Measurements from ENCODE around the gene CORO2B.

CORO2B gene

GRCh38 chr15:68627995-68628394 lies 49.2 kb downstream of the CORO2B start:
- DNase-seq (ENCODE audit: low read depth), result no peak

- no peak for DNase-seq (ENCODE audit: low read depth)
Measured at GRCh38 chr15:68629519-68630210, 50.9 kb downstream of the CORO2B start.

GRCh38 chr15:68630211-68630555 lies 51.4 kb downstream of the CORO2B start:
- DNase-seq (ENCODE audit: low read depth), result no peak

- DNase-seq (ENCODE audit: low read depth), result no peak
Measured at GRCh38 chr15:68630836-68631235, 52.0 kb downstream of the CORO2B start.

GRCh38 chr15:68631601-68632051 lies 52.8 kb downstream of the CORO2B start:
- DNase-seq (ENCODE audit: low read depth), result no peak

GRCh38 chr15:68632101-68632500 lies 53.3 kb downstream of the CORO2B start:
- DNase-seq (ENCODE audit: low read depth), result no peak

- DNase-seq (ENCODE audit: low read depth), result no peak
Measured at GRCh38 chr15:68633231-68634121, 54.7 kb downstream of the CORO2B start.

- DNase-seq (ENCODE audit: low read depth), result no peak
Measured at GRCh38 chr15:68634122-68634482, 55.3 kb downstream of the CORO2B start.

- DNase-seq (ENCODE audit: low read depth), result no peak
Measured at GRCh38 chr15:68634531-68634930, 55.7 kb downstream of the CORO2B start.

GRCh38 chr15:68635141-68635540 lies 56.3 kb downstream of the CORO2B start:
- no peak for DNase-seq (ENCODE audit: low read depth)

- no peak for DNase-seq (ENCODE audit: low read depth)
Measured at GRCh38 chr15:68636256-68636655, 57.5 kb downstream of the CORO2B start.

GRCh38 chr15:68637767-68638404 lies 59.1 kb downstream of the CORO2B start:
- no peak for DNase-seq (ENCODE audit: low read depth)

- no peak for DNase-seq (ENCODE audit: low read depth)
Measured at GRCh38 chr15:68638953-68639515, 60.2 kb downstream of the CORO2B start.

GRCh38 chr15:68639926-68640600 lies 61.3 kb downstream of the CORO2B start:
- no peak for DNase-seq (ENCODE audit: low read depth)

GRCh38 chr15:68640791-68641331 lies 62.1 kb downstream of the CORO2B start:
- no peak for DNase-seq (ENCODE audit: low read depth)

GRCh38 chr15:68641376-68641775 lies 62.6 kb downstream of the CORO2B start:
- no peak for DNase-seq (ENCODE audit: low read depth)

- DNase-seq (ENCODE audit: low read depth), result no peak
Measured at GRCh38 chr15:68642491-68642845, 63.7 kb downstream of the CORO2B start.

GRCh38 chr15:68643216-68643830 lies 64.5 kb downstream of the CORO2B start:
- no peak for DNase-seq (ENCODE audit: low read depth)

- no peak for DNase-seq (ENCODE audit: low read depth)
Measured at GRCh38 chr15:68644083-68644904, 65.5 kb downstream of the CORO2B start.

- DNase-seq (ENCODE audit: low read depth), result no peak
Measured at GRCh38 chr15:68644996-68645395, 66.2 kb downstream of the CORO2B start.

GRCh38 chr15:68646156-68646555 lies 67.4 kb downstream of the CORO2B start:
- DNase-seq (ENCODE audit: low read depth), result no peak

Data from stimulated activated CD8-positive, alpha-beta memory T cell treated with anti-CD3 and anti-CD28 coated beads, Interleukin-12 subunit alpha, Interleukin-12 subunit beta, amount 100 ng/mL, for 1 hour (primary cell).